ENCODE data around the gene SYT5. TPM values are rescaled to one million over a fixed set of nuclear protein-coding genes. Genes with fewer than 3 reads are reported as not detected.

SYT5 gene
- total and polyA plus RNA-seq, 10 donors = 0.06 to 1.4 (median 0.18) TPM; not detected in 6

DNA sequence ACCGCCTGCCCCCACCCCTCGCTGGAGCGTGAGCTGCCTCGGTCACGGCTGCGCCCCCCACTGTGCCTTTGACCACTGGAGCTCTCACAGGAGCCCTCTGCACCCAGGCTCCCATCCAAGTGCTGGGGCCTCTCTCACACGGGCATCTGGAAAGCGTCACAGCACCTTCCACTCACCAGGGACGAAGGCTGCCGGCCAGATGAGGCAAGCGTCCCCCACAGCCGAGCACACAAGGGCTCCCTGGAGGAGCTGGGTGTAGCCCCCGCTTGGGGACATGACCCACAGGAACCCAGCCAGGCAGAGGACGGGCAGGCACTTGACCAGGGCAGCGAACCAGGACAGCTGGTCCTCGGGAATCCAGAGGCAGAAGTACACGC is 47.9 kb upstream of the SYT5 start:
- no peak for DNase-seq
- no peaks in the 10 kb centered on the region for H3K27me3 ChIP-seq (replicated peaks in 1 of 7)
- TF ChIP-seq POLR2AphosphoS5 (IDR thresholded peaks at IDR 0.05) = peak; percentile 19 to 64 (median 50)
- TF ChIP-seq, protein P1, sequence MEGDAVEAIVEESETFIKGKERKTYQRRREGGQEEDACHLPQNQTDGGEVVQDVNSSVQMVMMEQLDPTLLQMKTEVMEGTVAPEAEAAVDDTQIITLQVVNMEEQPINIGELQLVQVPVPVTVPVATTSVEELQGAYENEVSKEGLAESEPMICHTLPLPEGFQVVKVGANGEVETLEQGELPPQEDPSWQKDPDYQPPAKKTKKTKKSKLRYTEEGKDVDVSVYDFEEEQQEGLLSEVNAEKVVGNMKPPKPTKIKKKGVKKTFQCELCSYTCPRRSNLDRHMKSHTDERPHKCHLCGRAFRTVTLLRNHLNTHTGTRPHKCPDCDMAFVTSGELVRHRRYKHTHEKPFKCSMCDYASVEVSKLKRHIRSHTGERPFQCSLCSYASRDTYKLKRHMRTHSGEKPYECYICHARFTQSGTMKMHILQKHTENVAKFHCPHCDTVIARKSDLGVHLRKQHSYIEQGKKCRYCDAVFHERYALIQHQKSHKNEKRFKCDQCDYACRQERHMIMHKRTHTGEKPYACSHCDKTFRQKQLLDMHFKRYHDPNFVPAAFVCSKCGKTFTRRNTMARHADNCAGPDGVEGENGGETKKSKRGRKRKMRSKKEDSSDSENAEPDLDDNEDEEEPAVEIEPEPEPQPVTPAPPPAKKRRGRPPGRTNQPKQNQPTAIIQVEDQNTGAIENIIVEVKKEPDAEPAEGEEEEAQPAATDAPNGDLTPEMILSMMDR (IDR thresholded peaks at IDR 0.05 in 8 of 11, conservative IDR thresholded peaks at IDR 0.05 in 3 of 11) = no peak
- H3K9me3 ChIP-seq = no peaks in the 10 kb centered on the region
- no peak overlapping the region for H3K4me3 ChIP-seq
- H3K4me1 ChIP-seq = peaks cover 0 to 32% (median 16%) of the 10 kb centered on the region in 6 donors
- H3K36me3 ChIP-seq = peaks cover 5 to 91% (median 73%) of the 10 kb centered on the region in 6 donors
- no peak overlapping the region for H3K27ac ChIP-seq
- 77 to 87% (median 82%) methylated on average over 7 to 17 of the region's 17 CpGs for WGBS, 5 donors
- intact Hi-C loops (cut with DNase I; ENCODE audit: low total_unique reads) = no loop called here

DNA sequence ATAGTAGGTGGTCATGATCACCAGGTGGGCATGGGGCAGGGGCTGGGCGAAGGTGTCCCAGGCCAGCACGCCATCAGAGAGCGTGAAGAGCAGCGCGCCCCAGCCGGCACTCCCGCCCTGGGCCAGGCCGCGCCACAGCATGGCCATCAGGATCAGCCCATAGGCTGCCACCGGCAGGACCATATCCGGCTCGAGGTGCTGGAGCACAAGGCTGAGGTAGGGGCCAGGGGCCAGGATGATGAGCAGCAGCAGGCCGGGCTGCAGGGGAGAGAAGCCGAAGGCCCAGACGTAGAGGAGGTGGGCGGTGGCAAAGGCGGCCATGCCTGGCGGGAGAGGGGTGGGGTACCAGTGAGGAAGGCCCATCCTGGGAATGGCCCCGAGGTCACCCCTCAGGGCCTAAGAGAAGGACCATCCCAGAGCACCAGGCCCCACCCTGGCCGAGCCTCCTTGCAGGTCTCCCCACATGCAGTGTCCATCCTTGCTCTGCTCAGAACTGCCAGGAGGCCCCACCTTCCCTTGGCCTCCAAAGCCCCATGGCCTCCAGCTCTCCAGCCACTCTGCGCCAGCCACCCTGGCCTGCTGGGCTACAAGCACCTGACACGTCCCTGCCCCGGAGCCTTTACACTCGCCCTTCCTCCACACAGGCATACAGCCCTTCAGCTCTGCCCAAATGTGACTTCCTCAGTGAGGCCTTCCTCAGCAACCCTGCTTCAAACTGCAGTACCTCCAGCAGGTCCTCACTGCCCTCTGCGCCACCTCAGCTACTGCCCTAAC is 47.3 kb upstream of the SYT5 start:
- WGBS, 5 donors = 88 to 94% (median 92%) methylated on average over 16 to 25 of the region's 25 CpGs
- Histone ChIP-seq H3K27ac (no peak overlapping the region), H3K4me1 (peaks cover 0 to 31% (median 17%) of the 10 kb centered on the region in 6 donors), H3K36me3 (peaks cover 5 to 85% (median 68%) of the 10 kb centered on the region in 6 donors), H3K4me3 (no peak overlapping the region), H3K9me3 (no peaks in the 10 kb centered on the region), H3K27me3 (replicated peaks in 1 of 7) (no peaks in the 10 kb centered on the region)
- intact Hi-C loops (cut with DNase I; ENCODE audit: low total_unique reads) = no loop called here
- DNase-seq = no peak
- peak in 2 of 3 donors; percentile 22 to 53 for TF ChIP-seq POLR2AphosphoS5 (IDR thresholded peaks at IDR 0.05)
- TF ChIP-seq, protein P1 (IDR thresholded peaks at IDR 0.05 in 8 of 11, conservative IDR thresholded peaks at IDR 0.05 in 3 of 11) = no peak

DNA sequence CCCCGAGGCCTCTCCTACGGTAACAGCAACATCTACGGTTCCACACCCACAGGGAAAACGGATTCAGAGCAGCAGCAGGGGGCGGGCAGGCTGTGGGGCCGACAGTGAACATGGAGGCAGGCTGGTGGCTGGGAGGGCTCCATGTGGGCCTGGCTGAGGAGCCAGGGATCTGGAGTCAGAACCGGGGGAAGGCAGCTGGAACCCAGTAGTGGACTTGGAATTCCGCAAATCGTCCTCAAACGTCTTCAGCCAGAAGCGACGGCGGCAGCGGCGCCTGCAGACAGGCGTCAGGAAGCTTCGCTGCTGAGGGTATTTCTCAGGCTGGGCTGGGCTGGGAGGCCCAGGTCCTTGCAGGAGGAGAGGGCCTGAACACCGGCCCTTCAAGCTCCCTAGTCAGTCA is 46.7 kb upstream of the SYT5 start:
- H3K27me3 ChIP-seq (replicated peaks in 1 of 7) = no peaks in the 10 kb centered on the region
- TF ChIP-seq, protein P1 (IDR thresholded peaks at IDR 0.05 in 8 of 11, conservative IDR thresholded peaks at IDR 0.05 in 3 of 11) = no peak
- peak in 1 of 3 donors; percentile 3 for TF ChIP-seq POLR2AphosphoS5 (IDR thresholded peaks at IDR 0.05)
- H3K4me1 ChIP-seq = peaks cover 0 to 29% (median 14%) of the 10 kb centered on the region in 6 donors
- no peak overlapping the region for H3K4me3 ChIP-seq
- no peaks in the 10 kb centered on the region for H3K9me3 ChIP-seq
- no peak for DNase-seq
- no peak overlapping the region for H3K27ac ChIP-seq
- intact Hi-C loops (cut with DNase I; ENCODE audit: low total_unique reads) = no loop called here
- 84 to 87% (median 87%) methylated on average over 17 to 18 of the region's 18 CpGs for WGBS, 5 donors
- peaks cover 5 to 79% (median 61%) of the 10 kb centered on the region in 6 donors for H3K36me3 ChIP-seq

DNA sequence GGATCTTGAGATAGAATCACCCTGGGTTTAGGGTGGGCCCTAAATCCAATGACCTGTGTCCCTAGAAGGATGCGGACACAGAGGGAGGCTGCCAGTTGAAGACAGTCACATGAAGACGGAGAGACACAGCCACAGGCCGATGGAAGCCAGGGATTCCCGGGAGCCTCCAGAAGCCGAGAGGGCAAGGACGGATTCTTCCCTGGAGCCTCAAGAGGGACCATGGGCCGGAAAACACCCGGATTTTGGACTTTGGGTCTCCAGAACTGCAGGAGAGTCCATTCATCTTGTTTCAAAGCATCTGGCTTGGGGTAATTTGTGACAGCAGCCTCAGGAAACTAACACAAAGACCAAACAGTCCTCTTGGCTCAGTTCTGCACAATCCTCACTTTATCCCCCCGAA is 46.2 kb upstream of the SYT5 start:
- intact Hi-C loops (cut with DNase I; ENCODE audit: low total_unique reads) = no loop called here
- H3K4me1 ChIP-seq = peaks cover 0 to 24% (median 12%) of the 10 kb centered on the region in 6 donors
- no peak overlapping the region for H3K4me3 ChIP-seq
- TF ChIP-seq, protein P1 (IDR thresholded peaks at IDR 0.05 in 8 of 11, conservative IDR thresholded peaks at IDR 0.05 in 3 of 11) = no peak
- TF ChIP-seq POLR2AphosphoS5 (IDR thresholded peaks at IDR 0.05) (no peak), POLR2A (IDR thresholded peaks at IDR 0.05) (no peak)
- H3K9me3 ChIP-seq = peaks cover 0 to under 1% (median 0%) of the 10 kb centered on the region in 8 donors
- DNase-seq = no peak
- no peaks in the 10 kb centered on the region for H3K27me3 ChIP-seq (replicated peaks in 1 of 7)
- no peak overlapping the region for H3K27ac ChIP-seq
- 87 to 93% (median 90%) methylated on average over 5 to 9 of the region's 9 CpGs for WGBS, 5 donors
- peaks cover 2 to 74% (median 56%) of the 10 kb centered on the region in 6 donors for H3K36me3 ChIP-seq
